Uterus (tissue), 2 donors: ENCODE results near the gene FGFR2.

ENCODE experiments used
- CTCF ChIP-seq, 4 experiments: fragments of 200-600 bp in 2 of 4; fragments of 450-650 bp in 2 of 4; sonication (generic) in 2 of 4; IDR thresholded peaks; one replicate each; pipeline ENCODE4 v1.5.1; 2016 to 2019; ENCODE audit warnings: antibody characterized with exemption in 4 of 4, mild to moderate bottlenecking in 2 of 4, moderate library complexity in 1 of 4
- POLR2A ChIP-seq, 2 donors: fragments of 450-650 bp; IDR thresholded peaks; one replicate each; pipeline ENCODE4 v1.6.1; 2016; ENCODE audit warnings: antibody characterized with exemption in 2 of 2, mild to moderate bottlenecking in 1 of 2, moderate library complexity in 1 of 2

GRCh38 chr10:121485436-121486139, 112.7 kb downstream of the FGFR2 start:
- no peak for TF ChIP-seq POLR2A (IDR thresholded peaks at IDR 0.05)
- no peak for TF ChIP-seq CTCF (IDR thresholded peaks at IDR 0.05)
